ENCODE results near the gene RPS3A. TPM values are rescaled to one million over a fixed set of nuclear protein-coding genes. Genes with fewer than 3 reads are reported as not detected.

The RPS3A gene
- total RNA-seq, 1 experiment from 2014 or later, result 2,446 TPM

DNA sequence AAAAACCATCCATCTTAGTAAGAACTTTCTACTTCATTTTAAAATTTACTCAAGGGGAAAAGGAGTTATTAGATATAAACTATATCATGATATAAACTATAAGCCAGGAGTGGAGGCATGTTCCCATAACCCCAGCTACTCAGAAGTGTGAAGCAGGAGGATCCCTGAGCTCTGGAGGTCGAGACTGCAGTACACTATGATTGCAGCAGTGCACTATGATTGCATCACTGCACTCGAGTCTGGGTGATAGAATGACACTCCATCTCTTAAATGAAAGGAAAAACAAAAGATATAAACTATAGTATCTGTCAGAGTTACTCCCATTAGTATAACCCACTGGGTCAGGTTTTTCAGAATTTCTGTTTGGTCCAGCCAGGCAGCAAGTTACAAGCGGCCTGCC, 47.6 kb downstream of the RPS3A start:
- H3K9me2 ChIP-seq (ENCODE audit: insufficient read depth), result no peaks in the 10 kb centered on the region
- TF ChIP-seq EGR1 (IDR thresholded peaks at IDR 0.05; ENCODE audit: low read depth) (no peak), CBX3 (IDR thresholded peaks at IDR 0.05; ENCODE audit: low read depth) (no peak), ZFX (IDR thresholded peaks at IDR 0.05) (no peak)
- TF ChIP-seq, protein P1, sequence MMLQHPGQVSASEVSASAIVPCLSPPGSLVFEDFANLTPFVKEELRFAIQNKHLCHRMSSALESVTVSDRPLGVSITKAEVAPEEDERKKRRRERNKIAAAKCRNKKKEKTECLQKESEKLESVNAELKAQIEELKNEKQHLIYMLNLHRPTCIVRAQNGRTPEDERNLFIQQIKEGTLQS (IDR thresholded peaks at IDR 0.05), result no peak
- TF ChIP-seq, protein P2, sequence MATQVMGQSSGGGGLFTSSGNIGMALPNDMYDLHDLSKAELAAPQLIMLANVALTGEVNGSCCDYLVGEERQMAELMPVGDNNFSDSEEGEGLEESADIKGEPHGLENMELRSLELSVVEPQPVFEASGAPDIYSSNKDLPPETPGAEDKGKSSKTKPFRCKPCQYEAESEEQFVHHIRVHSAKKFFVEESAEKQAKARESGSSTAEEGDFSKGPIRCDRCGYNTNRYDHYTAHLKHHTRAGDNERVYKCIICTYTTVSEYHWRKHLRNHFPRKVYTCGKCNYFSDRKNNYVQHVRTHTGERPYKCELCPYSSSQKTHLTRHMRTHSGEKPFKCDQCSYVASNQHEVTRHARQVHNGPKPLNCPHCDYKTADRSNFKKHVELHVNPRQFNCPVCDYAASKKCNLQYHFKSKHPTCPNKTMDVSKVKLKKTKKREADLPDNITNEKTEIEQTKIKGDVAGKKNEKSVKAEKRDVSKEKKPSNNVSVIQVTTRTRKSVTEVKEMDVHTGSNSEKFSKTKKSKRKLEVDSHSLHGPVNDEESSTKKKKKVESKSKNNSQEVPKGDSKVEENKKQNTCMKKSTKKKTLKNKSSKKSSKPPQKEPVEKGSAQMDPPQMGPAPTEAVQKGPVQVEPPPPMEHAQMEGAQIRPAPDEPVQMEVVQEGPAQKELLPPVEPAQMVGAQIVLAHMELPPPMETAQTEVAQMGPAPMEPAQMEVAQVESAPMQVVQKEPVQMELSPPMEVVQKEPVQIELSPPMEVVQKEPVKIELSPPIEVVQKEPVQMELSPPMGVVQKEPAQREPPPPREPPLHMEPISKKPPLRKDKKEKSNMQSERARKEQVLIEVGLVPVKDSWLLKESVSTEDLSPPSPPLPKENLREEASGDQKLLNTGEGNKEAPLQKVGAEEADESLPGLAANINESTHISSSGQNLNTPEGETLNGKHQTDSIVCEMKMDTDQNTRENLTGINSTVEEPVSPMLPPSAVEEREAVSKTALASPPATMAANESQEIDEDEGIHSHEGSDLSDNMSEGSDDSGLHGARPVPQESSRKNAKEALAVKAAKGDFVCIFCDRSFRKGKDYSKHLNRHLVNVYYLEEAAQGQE (IDR thresholded peaks at IDR 0.05; ENCODE audit: low read depth), result no peak
- no peaks in the 10 kb centered on the region for H3K79me2 ChIP-seq (ENCODE audit: insufficient read depth, low read length)
- H4K20me1 ChIP-seq (ENCODE audit: insufficient read depth), result no peaks in the 10 kb centered on the region
- no TSS peak for BruUV-seq (replicated peaks)
- no peaks in the 10 kb centered on the region for H3K9me3 ChIP-seq (ENCODE audit: control insufficient read depth in 1 of 2, insufficient read depth in 1 of 2, low read depth in 1 of 2, low read length in 2 of 2)
- ATAC-seq (no peak), DNase-seq (ENCODE audit: low read depth, low spot score) (no peak)
- ChIA-PET POLR2A (no interaction called here), CTCF (no interaction called here), RAD21 (ENCODE audit: low non-redundant PET in 1 of 2, low total read pairs in 2 of 2, uncharacterized antibody in 2 of 2, unreplicated experiment in 2 of 2) (no interaction called here)
- no peak overlapping the region for H2AFZ ChIP-seq (ENCODE audit: low read depth, low read length, poor library complexity, severe bottlenecking)
- intact Hi-C loops (cut with micrococcal nuclease), result no loop called here
- no peak overlapping the region for H3K4me3 ChIP-seq (replicated peaks in 1 of 2; ENCODE audit: low read depth in 1 of 2, low read length in 2 of 2)
- H3K36me3 ChIP-seq (ENCODE audit: control insufficient read depth in 1 of 2, insufficient read depth in 2 of 2, low read length in 2 of 2), result 0 out of 4 replicates have a peak, but pooled peaks cover 0 to 3% of the 10 kb centered on the region in 2 experiments
- no peaks in the 10 kb centered on the region for H3K4me1 ChIP-seq (ENCODE audit: control insufficient read depth in 1 of 2, insufficient read depth in 2 of 2, low read length in 2 of 2)
- H3K4me2 ChIP-seq (ENCODE audit: low read length), result no peak overlapping the region
- H3K27ac ChIP-seq (ENCODE audit: low read depth, low read length), result no peak overlapping the region
- no peak overlapping the region for H3K9ac ChIP-seq (ENCODE audit: low read length)
- no peaks in the 10 kb centered on the region for H3K27me3 ChIP-seq (ENCODE audit: insufficient read depth, low read length)

DNA sequence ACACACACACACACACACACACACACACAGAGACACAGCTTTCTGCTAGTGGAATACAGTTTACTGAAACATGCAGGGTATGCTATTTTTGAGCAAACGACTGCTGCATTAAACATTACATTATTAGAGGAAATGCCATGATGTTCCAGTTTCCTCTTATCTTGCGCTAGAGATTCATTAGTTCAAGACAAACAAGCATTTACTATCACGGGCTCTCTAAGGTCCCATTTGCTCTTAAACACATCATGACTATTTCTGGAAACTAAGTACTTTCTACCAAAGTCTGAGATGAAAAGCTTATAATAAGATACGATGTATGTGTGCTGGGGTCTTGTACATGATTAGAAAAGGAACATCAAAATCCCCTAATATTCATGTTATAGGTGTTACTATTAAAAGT, 48.8 kb downstream of the RPS3A start:
- no peaks in the 10 kb centered on the region for H3K4me1 ChIP-seq (ENCODE audit: control insufficient read depth in 1 of 2, insufficient read depth in 2 of 2, low read length in 2 of 2)
- no peaks in the 10 kb centered on the region for H3K9me2 ChIP-seq (ENCODE audit: insufficient read depth)
- no TSS peak for BruUV-seq (replicated peaks)
- DNase-seq (ENCODE audit: low read depth, low spot score) (no peak), ATAC-seq (no peak)
- no peak for TF ChIP-seq SP1 (IDR thresholded peaks at IDR 0.05; ENCODE audit: low read depth)
- H2AFZ ChIP-seq (ENCODE audit: low read depth, low read length, poor library complexity, severe bottlenecking), result no peak overlapping the region
- ChIA-PET CTCF (no interaction called here), RAD21 (ENCODE audit: low non-redundant PET in 1 of 2, low total read pairs in 2 of 2, uncharacterized antibody in 2 of 2, unreplicated experiment in 2 of 2) (no interaction called here), POLR2A (no interaction called here)
- no peaks in the 10 kb centered on the region for H3K9me3 ChIP-seq (ENCODE audit: control insufficient read depth in 1 of 2, insufficient read depth in 1 of 2, low read depth in 1 of 2, low read length in 2 of 2)
- H3K9ac ChIP-seq (ENCODE audit: low read length), result no peak overlapping the region
- no peak overlapping the region for H3K4me2 ChIP-seq (ENCODE audit: low read length)
- no peaks in the 10 kb centered on the region for H4K20me1 ChIP-seq (ENCODE audit: insufficient read depth)
- no peaks in the 10 kb centered on the region for H3K27me3 ChIP-seq (ENCODE audit: insufficient read depth, low read length)
- H3K79me2 ChIP-seq (ENCODE audit: insufficient read depth, low read length), result no peaks in the 10 kb centered on the region
- no peak overlapping the region for H3K27ac ChIP-seq (ENCODE audit: low read depth, low read length)
- H3K36me3 ChIP-seq (ENCODE audit: control insufficient read depth in 1 of 2, insufficient read depth in 2 of 2, low read length in 2 of 2), result 0 out of 4 replicates have a peak, but pooled peaks cover 0 to 3% of the 10 kb centered on the region in 2 experiments
- intact Hi-C loops (cut with micrococcal nuclease), result no loop called here
- H3K4me3 ChIP-seq (replicated peaks in 1 of 2; ENCODE audit: low read depth in 1 of 2, low read length in 2 of 2), result no peak overlapping the region

Data from HCT116 (cell line).